MCF 10A (cell line): ENCODE measurements around the gene AP1G2. TPM values are rescaled to one million over a fixed set of nuclear protein-coding genes. Genes with fewer than 3 reads are reported as not detected.

Experiments
- BruUV-seq: library from RNA; stranded (reverse); fragments of 400-500 nt; replicated peaks from 2 replicates; lab custom pipeline; 2021; lab: Mats Ljungman, UMichigan
- CTCF ChIA-PET: fragments of 300-600 bp; sonication (Branson Sonifier 250); formaldehyde crosslinking; extraction: SDS; loops from one replicate; lab custom pipeline; 2021; ENCODE audit warnings: antibody characterized with exemption, inconsistent platforms; lab: Yijun Ruan, JAX
- POLR2A ChIA-PET: fragments of 300-600, 350-650 bp; sonication (Branson Sonifier 250); formaldehyde crosslinking; extraction: SDS; loops from one replicate; lab custom pipeline; 2020; ENCODE audit warnings: antibody characterized with exemption, inconsistent platforms; lab: Yijun Ruan, JAX
- DNase-seq: peaks from one replicate; pipeline ENCODE4 v3.0.0-alpha.2; 2018; ENCODE audit not compliant: unreplicated experiment
- H3K27ac Mint-ChIP-seq: one replicate; pipeline ENCODE4 v1.8.0; 2022; ENCODE audit warnings: mild to moderate bottlenecking, low read depth, mixed read lengths; ENCODE audit not compliant: unreplicated experiment
- H3K27me3 Mint-ChIP-seq: one replicate; pipeline ENCODE4 v1.8.0; 2022; ENCODE audit warnings: mixed read lengths; ENCODE audit not compliant: insufficient read depth, unreplicated experiment
- H3K36me3 Mint-ChIP-seq: one replicate; pipeline ENCODE4 v1.8.0; 2022; ENCODE audit warnings: mild to moderate bottlenecking, moderate library complexity, mixed read lengths; ENCODE audit not compliant: insufficient read depth, unreplicated experiment
- H3K4me1 Mint-ChIP-seq: one replicate; pipeline ENCODE4 v1.8.0; 2022; ENCODE audit warnings: mixed read lengths; ENCODE audit not compliant: insufficient read depth, unreplicated experiment
- H3K4me3 Mint-ChIP-seq: one replicate; pipeline ENCODE4 v1.8.0; 2022; ENCODE audit warnings: mild to moderate bottlenecking, moderate library complexity, mixed read lengths; ENCODE audit not compliant: unreplicated experiment
- H3K9me3 Mint-ChIP-seq: one replicate; pipeline ENCODE4 v1.8.0; 2022; ENCODE audit warnings: mixed read lengths; ENCODE audit not compliant: unreplicated experiment
- CTCF ChIP-seq: fragments of 200-600 bp; IDR thresholded peaks from one replicate; pipeline ENCODE4 v1.8.0; 2022; ENCODE audit warnings: antibody characterized with exemption, mild to moderate bottlenecking; ENCODE audit not compliant: unreplicated experiment
- intact Hi-C: fragments of 100-400 bp; cut with micrococcal nuclease; formaldehyde crosslinking; loops from 2 replicates; pipeline ENCODE4 v1.14.1; 2022
- total RNA-seq: library from RNA; stranded (reverse); gene quantifications from 2 replicates; pipeline ENCODE4 v1.2.3, GENCODE V29; 2022

AP1G2 gene
- total RNA-seq, 1 experiment from 2014 or later = 89.2 TPM

GRCh38 chr14:23561259-23561658 is 6.3 kb downstream of the AP1G2 start:
- intact Hi-C loops = no loop called here
- no TSS peak for BruUV-seq
- H3K27ac Mint-ChIP-seq = no peak overlapping the region
- no peak for TF ChIP-seq CTCF
- no peaks in the 10 kb centered on the region for H3K9me3 Mint-ChIP-seq
- peaks cover 64% of the 10 kb centered on the region for H3K36me3 Mint-ChIP-seq
- ChIA-PET CTCF (interaction anchor here (0.7 to 10.7 kb wide), 16 partner anchors 8 to 725 kb away, joined by 3 to 247 read pairs (median 4); partner anchors contain the start of genes AP1G2, DCAF11 and NRL), POLR2A (interaction anchor here (1.1 kb wide), 1 partner anchor 17 kb away, joined by 3 read pairs; no protein-coding TSS in a partner anchor)
- H3K4me1 Mint-ChIP-seq = peaks cover 11% of the 10 kb centered on the region
- no peaks in the 10 kb centered on the region for H3K27me3 Mint-ChIP-seq
- no peak for DNase-seq
- H3K4me3 Mint-ChIP-seq = no peak overlapping the region

DNA sequence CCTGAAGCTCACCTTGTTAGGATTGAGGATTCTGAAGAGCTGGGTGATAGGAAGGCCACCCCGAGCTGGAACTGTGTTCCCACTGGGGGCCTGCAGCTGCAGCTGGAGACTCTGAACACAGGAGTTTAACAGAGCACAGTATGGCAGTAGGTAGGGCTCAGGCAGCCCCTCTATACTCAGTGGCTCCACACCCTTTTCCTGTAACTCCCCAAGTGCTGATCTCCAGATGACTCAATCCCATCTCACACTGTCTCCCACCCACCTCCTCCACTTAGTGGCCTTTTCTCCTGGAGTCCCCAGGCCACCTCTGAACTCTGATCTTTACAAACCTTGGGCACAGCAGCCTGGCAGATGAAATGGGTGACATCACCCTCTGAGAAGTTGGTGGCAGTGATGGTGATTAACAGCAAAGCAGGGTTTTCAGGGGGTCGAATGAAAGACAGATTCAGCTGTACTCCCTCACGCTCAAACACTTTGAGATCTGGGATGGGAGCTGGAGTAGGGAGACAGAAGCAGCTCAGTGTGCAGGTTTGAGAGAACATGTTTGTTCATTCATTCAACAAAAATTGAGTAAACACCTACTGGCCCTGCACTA is 7.6 kb downstream of the AP1G2 start:
- CTCF ChIA-PET = interaction anchor here (0.5 to 10.7 kb wide), 46 partner anchors 10 to 1223 kb away, joined by 3 to 247 read pairs (median 4); partner anchors contain the start of genes AP1G2, BCL2L2, DCAF11 and NRL
- peaks cover 57% of the 10 kb centered on the region for H3K36me3 Mint-ChIP-seq
- no TSS peak for BruUV-seq

DNA sequence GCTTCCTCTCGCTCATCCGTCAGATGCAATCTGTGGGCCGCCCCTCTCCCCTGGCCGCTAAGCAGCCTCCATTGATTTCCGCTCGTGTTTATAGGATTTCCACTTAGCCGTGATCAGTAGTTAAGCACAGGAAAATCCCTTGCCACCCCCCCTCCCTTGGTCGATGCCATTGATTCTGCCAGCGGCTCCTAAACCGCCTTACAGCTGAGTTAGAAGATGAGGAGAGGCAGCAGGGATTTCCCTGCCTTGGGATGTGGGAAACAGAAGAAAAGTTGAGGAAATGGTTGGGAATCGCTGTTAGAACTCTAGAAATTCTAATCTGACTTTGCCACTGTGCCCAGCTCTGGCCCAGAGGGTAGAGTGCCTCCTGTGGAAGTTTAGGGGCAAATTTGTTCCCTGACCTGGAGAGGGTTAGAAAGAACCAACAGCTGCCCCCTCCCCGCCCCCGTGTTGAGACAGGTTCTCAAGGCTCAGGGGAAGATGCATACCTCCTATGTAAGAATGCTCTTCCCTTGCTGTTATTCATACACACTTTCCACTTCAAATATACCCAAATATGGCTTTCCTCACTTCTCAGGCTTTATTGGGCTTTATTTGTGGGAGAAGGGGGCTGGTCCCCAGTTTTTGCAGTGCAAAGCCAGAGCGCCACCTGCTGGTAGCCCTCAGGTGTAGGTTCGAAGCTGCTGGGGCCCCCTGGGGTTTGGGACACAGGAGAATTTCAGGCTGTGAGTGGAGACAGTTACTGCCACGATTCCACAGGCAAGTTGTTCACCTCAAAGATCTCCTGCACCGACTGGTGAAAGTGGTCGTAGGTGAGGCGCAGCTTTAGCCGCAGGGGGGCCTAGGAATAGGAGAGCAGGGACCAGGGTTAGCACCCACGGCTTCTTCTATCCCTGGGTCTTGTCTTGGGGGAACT is 8.3 kb downstream of the AP1G2 start:
- TF ChIP-seq CTCF = peak; percentile 96
- H3K27me3 Mint-ChIP-seq = no peaks in the 10 kb centered on the region
- ChIA-PET CTCF (interaction anchor here (0.6 to 10.7 kb wide), 45 partner anchors 9 to 1715 kb away, joined by 3 to 247 read pairs (median 4); partner anchors contain the start of genes AP1G2, DCAF11 and NRL), POLR2A (interaction anchor here (0.5 to 1.3 kb wide), 7 partner anchors 8 to 727 kb away, joined by 3 to 8 read pairs (median 3); partner anchors contain the start of genes AP1G2 and PABPN1)
- peaks cover 11% of the 10 kb centered on the region for H3K4me1 Mint-ChIP-seq
- intact Hi-C loops = loop anchor here (1.0 kb wide), 1 partner anchor 81 kb away; no protein-coding TSS in a partner anchor
- H3K9me3 Mint-ChIP-seq = no peaks in the 10 kb centered on the region
- TSS peak; percentile 19 for BruUV-seq
- peaks cover 49% of the 10 kb centered on the region for H3K36me3 Mint-ChIP-seq
- peak; percentile 56 for DNase-seq
- peak overlapping the region; percentile 43 for H3K27ac Mint-ChIP-seq
- H3K4me3 Mint-ChIP-seq = no peak overlapping the region

More for the DNA sequence above, 7.6 kb downstream of the AP1G2 start:
- Mint-ChIP-seq H3K4me3 (no peak overlapping the region), H3K9me3 (no peaks in the 10 kb centered on the region), H3K27me3 (no peaks in the 10 kb centered on the region), H3K27ac (peak overlapping the region; percentile 35), H3K4me1 (peaks cover 11% of the 10 kb centered on the region)
- no peak for DNase-seq
- TF ChIP-seq CTCF = no peak
- intact Hi-C loops = loop anchor here (1.0 kb wide), 1 partner anchor 82 kb away; no protein-coding TSS in a partner anchor
- POLR2A ChIA-PET = interaction anchor here (0.5 to 1.2 kb wide), 8 partner anchors 9 to 726 kb away, joined by 3 to 4 read pairs (median 3); partner anchors contain the start of gene PABPN1
